ENCODE results near the gene METTL22. TPM values are rescaled to one million over a fixed set of nuclear protein-coding genes. Genes with fewer than 3 reads are reported as not detected.
A peak's percentile ranks its signal among the peaks of the same experiment; 100 is the strongest.

METTL22 gene
- total and polyA plus RNA-seq, 2 donors (not counting 1 experiment from before 2014, with no cell fraction given) = 49.5 to 62.9 TPM

GRCh38 chr16:8587065-8587464, 34.4 kb upstream of the METTL22 start:
- no peak overlapping the region for H3K4me3 ChIP-seq (ENCODE audit: control extremely low read depth in 1 of 5, extremely low read depth in 1 of 5, insufficient read depth in 1 of 5, low read depth in 2 of 5, low read length in 4 of 5)
- no peaks in the 10 kb centered on the region for H3K79me2 ChIP-seq (ENCODE audit: control insufficient read depth, insufficient read depth, low read length)
- peaks cover 0 to 14% (median 0%) of the 10 kb centered on the region in 3 donors for H3K9me3 ChIP-seq (ENCODE audit: control extremely low read depth in 1 of 3, control insufficient read depth in 2 of 3, insufficient read depth in 1 of 3, low read length in 2 of 3)
- peaks cover 0 to 41% (median 17%) of the 10 kb centered on the region in 4 experiments for H3K27me3 ChIP-seq (replicated peaks in 1 of 4; ENCODE audit: control extremely low read depth in 1 of 4, control insufficient read depth in 3 of 4, insufficient read depth in 4 of 4, low read length in 3 of 4)
- intact Hi-C loops (cut with micrococcal nuclease) = no loop called here
- no peak for ATAC-seq (ENCODE audit: low read depth)
- H3K4me2 ChIP-seq (replicated peaks; ENCODE audit: low read depth, low read length, poor library complexity, severe bottlenecking) = no peak overlapping the region
- H3K4me1 ChIP-seq (ENCODE audit: control insufficient read depth in 2 of 2, insufficient read depth in 2 of 2, low read length in 2 of 2) = peaks cover 22 to 24% of the 10 kb centered on the region in 2 donors
- no peak overlapping the region for H3K9ac ChIP-seq (ENCODE audit: low read length)
- no peak for DNase-seq
- ChIA-PET POLR2A (no interaction called here), CTCF (interaction anchor here (0.6 kb wide), 1 partner anchor 206 kb away, joined by 3 read pairs; no protein-coding TSS in a partner anchor)
- H3K36me3 ChIP-seq (replicated peaks in 1 of 2; ENCODE audit: control extremely low read depth in 1 of 2, control insufficient read depth in 1 of 2, extremely low read depth in 1 of 2, insufficient read depth in 2 of 2, low read length in 1 of 2) = no peaks in the 10 kb centered on the region
- TF ChIP-seq EZH2 (IDR thresholded peaks at IDR 0.05; ENCODE audit: borderline replicate concordance, insufficient read depth, low read depth, low read length, poor library complexity, severe bottlenecking) (no peak), CTCF (IDR thresholded peaks at IDR 0.05) (no peak)
- H4K20me1 ChIP-seq (ENCODE audit: control insufficient read depth, insufficient read depth, low read length, poor library complexity, severe bottlenecking) = no peaks in the 10 kb centered on the region
- no peak overlapping the region for H3K27ac Mint-ChIP-seq
- H3K27me3 Mint-ChIP-seq = peaks cover 34% of the 10 kb centered on the region
- H3K4me1 Mint-ChIP-seq = peaks cover 21% of the 10 kb centered on the region
- H3K4me3 Mint-ChIP-seq = no peak overlapping the region
- no peak overlapping the region for H2AFZ ChIP-seq (ENCODE audit: insufficient read depth, low read depth, low read length, poor library complexity, severe bottlenecking)
- H3K27ac ChIP-seq (ENCODE audit: low read length in 2 of 2) = no peak overlapping the region
- H3K9me3 Mint-ChIP-seq (ENCODE audit: insufficient read depth) = no peaks in the 10 kb centered on the region

GRCh38 chr16:8588682-8589056, 32.8 kb upstream of the METTL22 start:
- no peak for TF ChIP-seq EZH2 (IDR thresholded peaks at IDR 0.05; ENCODE audit: borderline replicate concordance, insufficient read depth, low read depth, low read length, poor library complexity, severe bottlenecking)
- TF ChIP-seq CTCF (IDR thresholded peaks at IDR 0.05) = no peak
- H3K36me3 ChIP-seq (replicated peaks in 1 of 2; ENCODE audit: control extremely low read depth in 1 of 2, control insufficient read depth in 1 of 2, extremely low read depth in 1 of 2, insufficient read depth in 2 of 2, low read length in 1 of 2) = no peaks in the 10 kb centered on the region
- ATAC-seq (ENCODE audit: low read depth) (no peak), DNase-seq (no peak)
- H3K9ac ChIP-seq (ENCODE audit: low read length) = no peak overlapping the region
- H3K9me3 ChIP-seq (ENCODE audit: control extremely low read depth in 1 of 3, control insufficient read depth in 2 of 3, insufficient read depth in 1 of 3, low read length in 2 of 3) = peaks cover 0 to 14% (median 0%) of the 10 kb centered on the region in 3 donors
- WGBS (ENCODE audit: insufficient coverage) = 12% methylated on average over 9 of the region's 9 CpGs
- Mint-ChIP-seq H3K27ac (no peak overlapping the region), H3K4me3 (peak overlapping the region; percentile 9), H3K4me1 (peaks cover 12% of the 10 kb centered on the region), H3K27me3 (peaks cover 34% of the 10 kb centered on the region), H3K9me3 (ENCODE audit: insufficient read depth) (no peaks in the 10 kb centered on the region)
- peak overlapping the region; percentile 55 for H3K4me2 ChIP-seq (replicated peaks; ENCODE audit: low read depth, low read length, poor library complexity, severe bottlenecking)
- CTCF ChIA-PET = no interaction called here
- no peak overlapping the region for H3K27ac ChIP-seq (ENCODE audit: low read length in 2 of 2)
- peaks cover 16 to 19% of the 10 kb centered on the region in 2 donors for H3K4me1 ChIP-seq (ENCODE audit: control insufficient read depth in 2 of 2, insufficient read depth in 2 of 2, low read length in 2 of 2)
- intact Hi-C loops (cut with micrococcal nuclease) = no loop called here
- peaks cover 0 to 49% (median 21%) of the 10 kb centered on the region in 4 experiments for H3K27me3 ChIP-seq (replicated peaks in 1 of 4; ENCODE audit: control extremely low read depth in 1 of 4, control insufficient read depth in 3 of 4, insufficient read depth in 4 of 4, low read length in 3 of 4)
- POLR2A ChIA-PET = no interaction called here
- H2AFZ ChIP-seq (ENCODE audit: insufficient read depth, low read depth, low read length, poor library complexity, severe bottlenecking) = no peak overlapping the region
- no peaks in the 10 kb centered on the region for H3K79me2 ChIP-seq (ENCODE audit: control insufficient read depth, insufficient read depth, low read length)
- H3K4me3 ChIP-seq (ENCODE audit: control extremely low read depth in 1 of 5, extremely low read depth in 1 of 5, insufficient read depth in 1 of 5, low read depth in 2 of 5, low read length in 4 of 5) = no peak overlapping the region
- H4K20me1 ChIP-seq (ENCODE audit: control insufficient read depth, insufficient read depth, low read length, poor library complexity, severe bottlenecking) = no peaks in the 10 kb centered on the region

Measured in B cell (primary cell).